ENCODE data around the gene CRYBG3.

Gene CRYBG3

DNA sequence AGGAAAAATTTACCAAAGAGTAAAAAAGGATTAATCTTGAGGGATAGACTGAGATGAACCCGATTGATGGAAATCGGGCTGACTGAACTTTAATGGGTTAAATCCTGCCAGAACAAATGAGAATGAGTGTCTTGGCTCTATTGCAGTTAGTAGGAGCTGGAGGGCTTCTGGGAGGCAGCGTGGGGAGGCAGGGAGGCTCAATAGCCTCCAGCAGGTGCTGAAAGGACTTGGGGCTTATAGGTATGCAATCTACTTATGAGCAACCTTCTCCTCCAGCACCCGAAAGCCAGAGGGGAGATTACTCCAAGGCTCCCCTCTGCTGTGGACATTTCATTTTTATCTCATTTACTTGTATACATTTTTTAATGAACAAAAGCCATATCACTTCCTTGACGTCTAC, 1.0 kb upstream of the CRYBG3 start:
- H3K4me3 ChIP-seq (ENCODE audit: severe bottlenecking) = no peak overlapping the region
- TF ChIP-seq, protein P1, sequence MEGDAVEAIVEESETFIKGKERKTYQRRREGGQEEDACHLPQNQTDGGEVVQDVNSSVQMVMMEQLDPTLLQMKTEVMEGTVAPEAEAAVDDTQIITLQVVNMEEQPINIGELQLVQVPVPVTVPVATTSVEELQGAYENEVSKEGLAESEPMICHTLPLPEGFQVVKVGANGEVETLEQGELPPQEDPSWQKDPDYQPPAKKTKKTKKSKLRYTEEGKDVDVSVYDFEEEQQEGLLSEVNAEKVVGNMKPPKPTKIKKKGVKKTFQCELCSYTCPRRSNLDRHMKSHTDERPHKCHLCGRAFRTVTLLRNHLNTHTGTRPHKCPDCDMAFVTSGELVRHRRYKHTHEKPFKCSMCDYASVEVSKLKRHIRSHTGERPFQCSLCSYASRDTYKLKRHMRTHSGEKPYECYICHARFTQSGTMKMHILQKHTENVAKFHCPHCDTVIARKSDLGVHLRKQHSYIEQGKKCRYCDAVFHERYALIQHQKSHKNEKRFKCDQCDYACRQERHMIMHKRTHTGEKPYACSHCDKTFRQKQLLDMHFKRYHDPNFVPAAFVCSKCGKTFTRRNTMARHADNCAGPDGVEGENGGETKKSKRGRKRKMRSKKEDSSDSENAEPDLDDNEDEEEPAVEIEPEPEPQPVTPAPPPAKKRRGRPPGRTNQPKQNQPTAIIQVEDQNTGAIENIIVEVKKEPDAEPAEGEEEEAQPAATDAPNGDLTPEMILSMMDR (IDR thresholded peaks at IDR 0.05; ENCODE audit: poor library complexity, severe bottlenecking) = no peak

DNA sequence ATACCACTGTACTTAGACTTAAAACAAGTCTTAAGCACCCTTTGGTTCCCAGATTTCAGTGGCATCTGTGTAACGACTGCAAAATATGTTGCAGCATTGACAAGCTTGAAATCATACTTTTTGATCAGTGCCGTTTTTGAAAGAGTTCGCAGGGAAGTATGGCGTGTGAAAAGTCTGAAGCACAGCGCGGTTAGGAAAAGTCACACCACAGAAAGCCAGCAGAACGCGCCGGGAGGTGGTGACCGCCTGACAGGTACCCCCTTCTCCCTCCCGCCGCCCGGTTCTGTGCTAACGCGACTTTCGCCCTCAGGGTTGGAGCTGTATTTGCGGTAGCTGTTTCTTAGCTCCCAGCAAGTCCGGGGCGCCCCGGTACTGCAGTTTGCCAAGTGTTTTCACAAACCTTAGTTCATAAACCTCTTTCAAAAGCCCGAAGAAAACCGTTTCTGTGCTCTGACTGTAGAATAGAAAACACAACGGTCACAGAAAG, 481 bp upstream of the CRYBG3 start:
- peaks cover 2% of the 10 kb centered on the region for H3K4me1 ChIP-seq (ENCODE audit: insufficient read depth, poor library complexity, severe bottlenecking)
- TF ChIP-seq, protein P1 (IDR thresholded peaks at IDR 0.05; ENCODE audit: poor library complexity, severe bottlenecking) = no peak
- no peaks in the 10 kb centered on the region for H3K9me3 ChIP-seq (ENCODE audit: severe bottlenecking)
- DNase-seq (ENCODE audit: low spot score) (no peak), ATAC-seq (ENCODE audit: low read depth) (peak; percentile 38)
- peak overlapping the region; percentile 68 for H3K4me3 ChIP-seq (ENCODE audit: severe bottlenecking)
- peak overlapping the region; percentile 31 for H3K27ac ChIP-seq (ENCODE audit: poor library complexity, severe bottlenecking)
- H3K27me3 ChIP-seq (ENCODE audit: insufficient read depth, poor library complexity, severe bottlenecking) = no peaks in the 10 kb centered on the region
- H3K36me3 ChIP-seq (ENCODE audit: low read depth) = no peaks in the 10 kb centered on the region

More for the DNA sequence above, 1.0 kb upstream of the CRYBG3 start:
- Histone ChIP-seq H3K36me3 (ENCODE audit: low read depth) (no peaks in the 10 kb centered on the region), H3K27me3 (ENCODE audit: insufficient read depth, poor library complexity, severe bottlenecking) (no peaks in the 10 kb centered on the region), H3K4me1 (ENCODE audit: insufficient read depth, poor library complexity, severe bottlenecking) (peaks cover 2% of the 10 kb centered on the region), H3K9me3 (ENCODE audit: severe bottlenecking) (no peaks in the 10 kb centered on the region), H3K27ac (ENCODE audit: poor library complexity, severe bottlenecking) (no peak overlapping the region)
- ATAC-seq (ENCODE audit: low read depth) (no peak), DNase-seq (ENCODE audit: low spot score) (no peak)

DNA sequence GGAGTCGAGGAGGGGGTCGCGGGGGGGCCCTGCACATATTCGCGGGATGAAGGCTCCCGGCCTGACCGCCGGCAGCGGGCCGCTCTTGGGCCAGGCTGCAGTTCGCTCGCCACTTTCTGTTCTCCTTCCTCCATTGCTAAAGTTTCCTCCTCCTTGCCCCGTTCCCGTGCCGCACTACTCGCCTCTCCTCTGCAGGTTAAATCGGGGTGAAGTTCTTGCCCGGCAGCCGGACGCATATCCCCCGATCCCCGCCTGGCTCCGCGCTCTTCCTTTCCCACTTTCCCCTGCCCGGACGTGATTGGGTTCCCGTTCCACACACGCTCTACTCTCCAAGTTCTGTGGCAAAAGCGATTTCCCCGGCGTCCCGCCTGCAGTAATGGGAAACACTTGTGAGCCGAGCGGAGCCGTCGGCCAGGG, 556 bp downstream of the CRYBG3 start:
- TF ChIP-seq, protein P1 (IDR thresholded peaks at IDR 0.05; ENCODE audit: poor library complexity, severe bottlenecking) = no peak
- Histone ChIP-seq H3K4me3 (ENCODE audit: severe bottlenecking) (peak overlapping the region; percentile 68), H3K27me3 (ENCODE audit: insufficient read depth, poor library complexity, severe bottlenecking) (no peaks in the 10 kb centered on the region), H3K27ac (ENCODE audit: poor library complexity, severe bottlenecking) (peak overlapping the region; percentile 31), H3K36me3 (ENCODE audit: low read depth) (no peaks in the 10 kb centered on the region), H3K4me1 (ENCODE audit: insufficient read depth, poor library complexity, severe bottlenecking) (peaks cover 2% of the 10 kb centered on the region), H3K9me3 (ENCODE audit: severe bottlenecking) (no peaks in the 10 kb centered on the region)
- ATAC-seq (ENCODE audit: low read depth) = peak; percentile 41
- peak; percentile 53 for DNase-seq (ENCODE audit: low spot score)

DNA sequence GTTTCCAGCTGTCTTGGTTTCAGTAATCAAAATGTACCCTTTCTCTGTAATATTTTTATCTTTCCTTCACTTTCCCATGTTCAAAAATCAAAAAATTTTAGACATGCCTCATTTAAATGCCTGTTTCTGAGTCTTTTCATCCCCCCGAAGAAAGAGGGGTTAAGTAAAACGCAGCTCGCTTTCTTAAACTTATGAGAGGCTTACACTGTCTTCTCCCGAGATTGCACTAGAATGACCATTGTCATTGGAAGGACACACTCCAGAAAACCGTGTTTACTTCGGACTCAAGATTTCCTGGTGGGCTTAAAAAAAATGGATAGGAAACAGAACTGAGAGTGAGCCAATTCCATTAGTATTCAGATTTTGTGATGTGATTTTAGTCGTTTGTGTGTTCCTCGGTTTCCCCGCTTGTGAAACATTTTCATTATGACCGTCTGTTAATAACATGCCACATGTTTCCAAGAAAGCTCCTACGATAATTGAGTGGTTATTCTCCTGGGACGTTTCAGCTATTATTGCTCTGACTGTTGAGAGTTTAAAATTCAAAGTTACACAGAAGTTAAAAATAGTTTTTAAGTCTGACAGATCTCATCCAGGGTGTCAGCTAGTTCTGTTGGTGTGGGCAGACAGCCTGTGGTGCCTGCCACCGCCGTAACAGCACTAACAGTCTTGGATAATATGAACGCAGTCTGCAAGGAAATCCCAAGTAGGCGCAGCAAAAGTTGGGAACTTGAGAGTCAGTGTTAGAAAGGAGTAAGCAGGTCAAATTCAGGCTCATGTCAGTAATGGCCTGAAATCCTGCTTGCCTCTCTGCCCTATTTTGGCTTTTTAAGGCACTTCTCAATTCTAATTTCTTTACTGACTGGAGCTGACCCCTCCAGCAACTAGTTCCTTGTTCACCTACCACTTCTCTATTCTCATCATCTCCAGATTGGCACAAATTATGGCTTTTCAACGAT, 1.5 kb downstream of the CRYBG3 start:
- Histone ChIP-seq H3K4me3 (ENCODE audit: severe bottlenecking) (peak overlapping the region; percentile 68), H3K9me3 (ENCODE audit: severe bottlenecking) (no peaks in the 10 kb centered on the region), H3K36me3 (ENCODE audit: low read depth) (no peaks in the 10 kb centered on the region), H3K4me1 (ENCODE audit: insufficient read depth, poor library complexity, severe bottlenecking) (peaks cover 2% of the 10 kb centered on the region), H3K27me3 (ENCODE audit: insufficient read depth, poor library complexity, severe bottlenecking) (no peaks in the 10 kb centered on the region), H3K27ac (ENCODE audit: poor library complexity, severe bottlenecking) (no peak overlapping the region)
- TF ChIP-seq, protein P1 (IDR thresholded peaks at IDR 0.05; ENCODE audit: poor library complexity, severe bottlenecking) = no peak
- DNase-seq (ENCODE audit: low spot score) = no peak
- no peak for ATAC-seq (ENCODE audit: low read depth)
